ENCODE measurements around the gene XXYLT1. TPM values are rescaled to one million over a fixed set of nuclear protein-coding genes. Genes with fewer than 3 reads are reported as not detected.
"Not testable (repeated sequence)": the region's sequence is repeated elsewhere in the genome, so short reads cannot be mapped to it uniquely, and the experiment has no call there.

Gene XXYLT1
- total RNA-seq, 4 donors from 2014 or later, result 9.8 to 14.6 (median 13.9) TPM

- no peak overlapping the region for H3K27ac ChIP-seq
- H3K27me3 ChIP-seq, result no peaks in the 10 kb centered on the region
- no peaks in the 10 kb centered on the region for H3K4me1 ChIP-seq
- intact Hi-C loops (cut with DNase I), result loop anchor here (10.0 kb wide), 1 partner anchor 144 kb away; no protein-coding TSS in a partner anchor
- no peak for TF ChIP-seq POLR2A (IDR thresholded peaks at IDR 0.05)
- H3K9me3 ChIP-seq, result no peaks in the 10 kb centered on the region
- no peaks in the 10 kb centered on the region for H3K36me3 ChIP-seq
- H3K4me3 ChIP-seq (replicated peaks in 1 of 3), result no peak overlapping the region
- WGBS, 2 donors, result 62 to 71% methylated on average over 14 of the region's 14 CpGs
- no peak for DNase-seq
Observed at GRCh38 chr3:195110647-195111318, 160.2 kb downstream of the XXYLT1 start.

- TF ChIP-seq POLR2A (IDR thresholded peaks at IDR 0.05), result no peak
- TF ChIP-seq CTCF (IDR thresholded peaks at IDR 0.05), result no peak
- intact Hi-C loops (cut with DNase I), result loop anchor here (10.0 kb wide), 1 partner anchor 104 kb away; no protein-coding TSS in a partner anchor
- Histone ChIP-seq H3K9me3 (no peaks in the 10 kb centered on the region), H3K27me3 (no peaks in the 10 kb centered on the region), H3K27ac (no peak overlapping the region), H3K36me3 (no peaks in the 10 kb centered on the region), H3K4me1 (no peaks in the 10 kb centered on the region), H3K4me3 (replicated peaks in 1 of 3) (no peak overlapping the region)
- 81 to 84% methylated on average over 10 of the region's 10 CpGs for WGBS, 2 donors
- no peak for DNase-seq
Observed at GRCh38 chr3:195109098-195109657, 161.8 kb downstream of the XXYLT1 start.

GRCh38 chr3:195107593-195107992, 163.4 kb downstream of the XXYLT1 start:
- H3K4me3 ChIP-seq (replicated peaks in 1 of 3), result no peak overlapping the region
- no peaks in the 10 kb centered on the region for H3K27me3 ChIP-seq
- no peaks in the 10 kb centered on the region for H3K9me3 ChIP-seq
- no peak for TF ChIP-seq CTCF (IDR thresholded peaks at IDR 0.05)
- no peak for TF ChIP-seq POLR2A (IDR thresholded peaks at IDR 0.05)
- H3K36me3 ChIP-seq, result no peaks in the 10 kb centered on the region
- no peaks in the 10 kb centered on the region for H3K4me1 ChIP-seq
- H3K27ac ChIP-seq, result no peak overlapping the region
- WGBS, 2 donors, result 88 to 89% methylated on average over 8 of the region's 8 CpGs
- intact Hi-C loops (cut with DNase I), result loop anchor here (2.0 to 10.0 kb wide), 2 partner anchors 103 to 425 kb away; no protein-coding TSS in a partner anchor
- DNase-seq, result no peak

GRCh38 chr3:195107031-195107430, 163.9 kb downstream of the XXYLT1 start:
- 88 to 91% methylated on average over 17 of the region's 17 CpGs for WGBS, 2 donors
- not testable (repeated sequence) for H3K4me1 ChIP-seq; H3K9me3 ChIP-seq; DNase-seq; H3K4me3 ChIP-seq (replicated peaks in 1 of 3); H3K36me3 ChIP-seq; H3K27me3 ChIP-seq; H3K27ac ChIP-seq
- intact Hi-C loops (cut with DNase I), result loop anchor here (2.0 to 10.0 kb wide), 2 partner anchors 102 to 424 kb away; no protein-coding TSS in a partner anchor

- no peak overlapping the region for H3K4me3 ChIP-seq (replicated peaks in 1 of 3)
- WGBS, 2 donors, result 7 to 13% methylated on average over 8 to 18 of the region's 29 CpGs
- peak; percentile 59 to 61 for DNase-seq
- H3K36me3 ChIP-seq, result no peaks in the 10 kb centered on the region
- no peaks in the 10 kb centered on the region for H3K9me3 ChIP-seq
- TF ChIP-seq CTCF (IDR thresholded peaks at IDR 0.05), result peak; percentile 82 to 100 (median 98)
- no peak for TF ChIP-seq POLR2A (IDR thresholded peaks at IDR 0.05)
- H3K27ac ChIP-seq, result no peak overlapping the region
- intact Hi-C loops (cut with DNase I), result loop anchor here (2.0 to 10.0 kb wide), 2 partner anchors 102 to 424 kb away; no protein-coding TSS in a partner anchor
- H3K27me3 ChIP-seq, result no peaks in the 10 kb centered on the region
- H3K4me1 ChIP-seq, result no peaks in the 10 kb centered on the region
Observed at GRCh38 chr3:195106418-195106906, 164.5 kb downstream of the XXYLT1 start.
